HG02981 (cell line): Measurements from ENCODE around the gene LONP2.
"Not testable (repeated sequence)": the region's sequence is repeated elsewhere in the genome, so short reads cannot be mapped to it uniquely, and the experiment has no call there.

Source experiments
- ATAC-seq: cut with Tn5 transposase; IDR thresholded peaks from one replicate; pipeline ENCODE4 v1.9.1; 2021; ENCODE audit warnings: mild to moderate bottlenecking, moderate library complexity; ENCODE audit not compliant: unreplicated experiment

Gene LONP2

DNA sequence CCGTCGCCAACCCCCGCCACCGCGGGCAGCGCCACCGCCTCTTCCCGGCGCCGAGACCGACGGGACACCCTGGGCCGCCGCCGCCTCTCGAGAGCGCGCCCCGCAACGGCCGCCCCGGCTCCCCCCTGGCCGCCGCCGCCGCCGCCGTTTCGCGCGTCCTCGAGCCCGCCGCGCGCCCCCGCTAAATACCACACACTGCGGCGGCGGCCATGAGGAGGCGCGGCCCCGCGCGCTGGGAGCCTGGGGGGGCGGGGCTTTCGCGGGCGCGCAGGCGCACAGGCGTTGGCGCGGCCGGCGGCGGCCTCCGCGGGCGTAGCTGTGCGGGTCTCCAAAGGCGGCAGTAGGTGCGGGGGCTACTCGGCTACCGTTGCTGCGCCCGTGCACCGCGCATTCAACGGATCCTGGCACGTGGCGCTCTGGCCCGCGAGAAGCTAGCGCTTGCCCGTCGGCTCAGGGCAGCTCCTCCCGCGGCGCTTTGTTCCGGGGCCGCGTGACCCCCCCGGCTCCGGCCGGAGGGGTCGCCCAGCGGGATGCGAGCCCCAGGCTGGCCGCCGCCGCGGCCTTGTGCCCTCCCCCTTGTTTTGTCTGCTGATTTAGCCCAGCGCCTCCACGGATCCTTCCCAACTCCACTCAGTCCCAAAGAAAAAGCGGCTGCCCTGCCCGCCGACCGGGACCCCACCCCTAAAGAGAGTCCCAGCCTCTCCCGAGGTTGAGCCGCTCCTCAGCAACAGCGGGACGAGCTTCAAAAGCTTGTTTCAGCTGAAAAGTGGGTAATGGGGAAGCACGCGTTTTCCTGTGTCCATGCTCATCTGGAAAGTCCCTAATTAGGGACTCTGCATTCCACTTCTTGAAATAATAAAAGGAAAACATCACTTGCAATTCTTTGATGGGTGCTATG lies 141.4 kb downstream of the LONP2 start, which contains the start of gene SIAH1:
SIAH1 (minus strand) TSS at position 161 of the 898 bp plus-strand sequence. CDS start 22,985 bp downstream, outside the sequence.
- peak; percentile 66 for ATAC-seq

- no peak for ATAC-seq
These were observed 142.6 kb downstream of the LONP2 start for GRCh38 chr16:48386559-48387312.

- no peak for ATAC-seq
These were observed 148.3 kb downstream of the LONP2 start for GRCh38 chr16:48392407-48392806.

DNA sequence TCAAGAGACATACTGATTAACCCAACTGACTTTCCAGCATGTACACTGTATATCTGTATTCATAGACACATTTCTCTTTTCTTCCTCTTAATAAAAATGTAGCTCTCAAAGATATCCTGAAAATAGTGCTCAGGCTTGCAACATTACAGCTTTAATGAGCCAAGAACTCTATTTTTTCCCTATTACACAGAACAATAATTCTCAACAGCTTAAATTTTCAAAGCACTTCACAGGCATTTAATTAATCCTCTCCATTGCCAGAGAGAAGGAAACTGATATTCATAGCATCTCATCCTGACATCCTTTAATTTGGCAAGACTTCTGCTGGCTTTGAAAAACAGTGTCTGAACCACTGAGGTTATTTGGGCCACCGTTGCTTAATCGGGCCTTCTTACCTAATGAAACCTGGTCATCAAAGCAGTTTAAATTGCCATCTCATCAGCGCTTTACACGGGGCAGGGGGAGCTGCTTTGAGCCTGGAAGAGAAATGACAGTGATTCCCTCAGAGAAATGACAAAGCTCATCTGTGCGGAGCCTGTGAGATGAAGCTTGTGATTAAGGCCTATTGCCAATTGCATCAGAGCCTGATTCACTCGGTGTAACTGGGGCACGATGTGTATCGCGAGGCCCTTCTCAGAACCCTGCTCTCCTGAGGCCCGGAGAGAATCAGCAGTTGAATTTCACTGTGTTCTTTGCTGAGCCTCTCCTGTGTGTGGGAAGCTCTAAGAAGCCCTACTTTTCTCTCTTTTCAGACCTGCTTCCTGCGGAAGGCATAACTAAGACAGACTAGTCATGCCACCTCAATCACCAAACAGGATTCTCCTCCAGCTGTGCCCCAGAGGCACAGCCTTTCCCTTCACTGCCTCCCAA lies 149.6 kb downstream of the LONP2 start:
- no peak for ATAC-seq

DNA sequence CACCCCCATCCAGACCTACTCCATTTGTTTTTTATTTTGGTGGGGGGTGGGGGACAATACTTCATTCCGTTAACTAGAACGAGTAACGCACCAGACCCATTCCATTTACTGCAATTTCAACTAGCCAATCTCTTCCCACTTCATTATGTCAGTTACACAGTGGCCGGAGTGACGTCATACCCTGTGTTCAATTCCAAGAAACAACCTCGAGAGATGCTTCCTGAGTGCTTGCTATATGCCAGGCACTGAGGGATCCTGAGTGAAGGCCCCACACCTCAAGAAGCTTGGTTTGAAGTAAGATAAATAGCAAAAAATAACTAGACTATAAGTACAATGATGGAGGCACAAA lies 150.2 kb downstream of the LONP2 start:
- no peak for ATAC-seq

DNA sequence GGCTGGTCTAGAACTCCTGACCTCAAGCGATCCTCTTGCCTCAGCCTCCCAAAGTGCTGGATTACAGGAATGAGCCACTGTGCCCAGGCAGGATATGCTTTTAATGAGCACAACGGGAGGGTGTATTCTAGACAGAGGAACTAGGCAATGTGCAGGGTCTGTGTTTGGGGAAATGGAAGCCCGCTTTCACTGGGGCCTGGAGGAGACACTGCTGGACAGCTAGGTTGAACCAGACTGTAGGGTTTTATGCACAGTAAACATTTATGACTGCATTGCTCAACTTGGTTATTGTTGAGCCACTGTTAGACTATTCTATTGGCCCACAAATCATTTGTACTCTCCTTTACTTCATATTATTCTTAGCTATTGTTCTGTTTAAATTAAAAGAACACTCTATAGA lies 151.3 kb downstream of the LONP2 start:
- no peak for ATAC-seq

DNA sequence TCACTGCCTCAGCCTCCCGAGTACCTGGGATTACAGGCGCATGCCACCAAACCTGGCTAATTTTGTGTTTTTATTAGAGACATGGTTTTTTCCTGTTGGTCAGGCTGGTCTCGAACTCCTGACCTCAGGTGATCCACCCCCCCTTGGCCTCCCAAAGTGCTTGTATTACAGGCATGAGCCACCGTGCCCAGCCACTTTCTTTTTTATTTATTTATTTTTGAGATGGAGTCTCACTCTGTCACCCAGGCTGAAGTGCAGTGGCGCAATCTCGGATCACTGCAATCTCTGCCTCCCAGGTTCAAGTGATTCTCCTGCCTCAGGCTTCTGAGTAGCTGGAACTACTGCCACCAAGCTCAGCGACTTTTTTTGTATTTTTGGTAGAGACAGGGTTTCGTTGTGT lies 158.4 kb downstream of the LONP2 start:
- ATAC-seq = not testable (repeated sequence)

DNA sequence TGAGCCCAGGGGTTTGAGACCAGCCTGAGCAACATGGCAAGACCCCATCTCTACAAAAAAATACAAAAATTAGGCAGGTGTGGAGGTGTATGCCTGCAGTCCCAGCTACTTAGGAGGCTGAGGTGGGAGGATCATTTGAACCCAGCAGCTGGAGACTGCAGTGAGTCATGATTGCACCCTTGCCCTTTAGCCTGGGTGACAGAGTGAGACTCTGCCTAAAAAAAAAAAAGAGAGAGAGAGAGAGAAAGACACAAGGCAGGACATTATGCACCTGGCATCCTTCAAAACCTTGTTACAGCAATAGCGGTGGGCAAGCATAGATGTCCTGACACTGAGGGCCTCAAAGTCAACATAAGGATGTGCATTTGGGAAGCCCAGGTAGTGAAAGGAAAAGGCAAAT lies 161.1 kb downstream of the LONP2 start:
- no peak for ATAC-seq

GRCh38 chr16:48405907-48406306 lies 161.8 kb downstream of the LONP2 start:
- ATAC-seq = no peak
